SH-SY5Y (cell line): ENCODE measurements around the gene DMAC1.

Experiments
- GATA2 ChIP-seq: IDR thresholded peaks from 2 replicates; pipeline ENCODE4 v1.6.1; 2011; ENCODE audit warnings: mild to moderate bottlenecking, low read depth, low read length
- GATA3 ChIP-seq: IDR thresholded peaks from 2 replicates; pipeline ENCODE4 v1.6.1; 2011; ENCODE audit warnings: low read depth, mild to moderate bottlenecking, low read length, moderate library complexity

DNA sequence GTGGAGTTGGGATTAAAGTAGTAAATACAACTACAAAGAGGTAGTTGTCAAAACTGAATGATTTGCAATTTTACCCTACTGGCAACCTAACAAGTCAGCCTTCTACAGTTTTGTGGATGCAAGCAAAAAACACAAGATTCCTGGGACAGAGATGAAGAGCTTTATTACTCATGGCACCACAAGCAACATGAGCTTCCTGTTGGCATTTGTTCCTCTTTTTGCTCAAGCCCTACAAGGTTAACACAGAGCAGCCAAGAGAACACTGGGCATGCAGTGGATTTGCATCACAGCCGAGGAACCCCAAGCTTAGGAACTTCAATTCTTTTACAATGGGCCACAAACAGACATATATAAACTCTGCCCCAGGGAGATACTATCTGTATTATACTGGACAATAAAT lies 28.8 kb upstream of the DMAC1 start:
- TF ChIP-seq GATA2, result no peak
- no peak for TF ChIP-seq GATA3
